Lung (tissue), 12 donors: ENCODE measurements around the gene RAI1. TPM values are rescaled to one million over a fixed set of nuclear protein-coding genes. Genes with fewer than 3 reads are reported as not detected.

Experiments
- ATAC-seq: fragments of 200-7000 bp; cut with Tn5 transposase; one replicate; pipeline ENCODE4 v1.9.1; 2020; ENCODE audit warnings: moderate number of reproducible peaks; ENCODE audit not compliant: insufficient read depth, low FRiP score
- DNase-seq, 3 donors: peaks; one replicate each; pipeline ENCODE4 v3.0.0-alpha.2; 2013 to 2017
- H3K27ac ChIP-seq, 2 donors: one replicate each; pipeline ENCODE4 v1.5.1; 2013; ENCODE audit warnings: mild to moderate bottlenecking in 2 of 2, moderate library complexity in 2 of 2, control low read depth in 1 of 2, inconsistent platforms in 1 of 2, low read depth in 1 of 2, low read length in 1 of 2
- H3K27me3 ChIP-seq, 3 donors: one replicate each; pipeline ENCODE4 v1.5.1; 2013; ENCODE audit warnings: low read length in 2 of 3; ENCODE audit not compliant: control insufficient read depth in 3 of 3, insufficient read depth in 3 of 3
- H3K36me3 ChIP-seq, 4 donors: one replicate each; pipeline ENCODE4 v1.5.1; 2013; ENCODE audit warnings: low read length in 4 of 4, mild to moderate bottlenecking in 1 of 4, moderate library complexity in 1 of 4; ENCODE audit not compliant: control insufficient read depth in 4 of 4, insufficient read depth in 4 of 4
- H3K4me1 ChIP-seq, 5 donors: one replicate each; pipeline ENCODE4 v1.5.1; 2013; ENCODE audit warnings: low read length in 5 of 5, mild to moderate bottlenecking in 2 of 5, moderate library complexity in 1 of 5; ENCODE audit not compliant: control insufficient read depth in 5 of 5, insufficient read depth in 5 of 5
- H3K4me3 ChIP-seq: one replicate; pipeline ENCODE4 v1.5.1; 2013; ENCODE audit warnings: mild to moderate bottlenecking, control low read depth, moderate library complexity
- H3K9ac ChIP-seq, 2 donors: one replicate each; pipeline ENCODE4 v1.5.1; 2013; ENCODE audit warnings: low read length in 2 of 2, control low read depth in 1 of 2; ENCODE audit not compliant: insufficient read depth in 1 of 2
- H3K9me3 ChIP-seq, 4 donors: one replicate each; pipeline ENCODE4 v1.5.1; 2013; ENCODE audit warnings: low read length in 3 of 4, mild to moderate bottlenecking in 1 of 4, moderate library complexity in 1 of 4; ENCODE audit not compliant: control insufficient read depth in 4 of 4, insufficient read depth in 3 of 4
- WGBS, 2 donors: extraction: QIAGEN DNeasy Blood & Tissue Kit; methylation state at CpG; one replicate each; pipeline ENCODE4 v1.1.7; 2013; 5-methylcytosine and 5-hydroxymethylcytosine counted together
- polyA plus RNA-seq, 2 donors: library from polyadenylated mRNA; stranded (reverse); fragments of 200-250 nt; gene quantifications; one replicate each; pipeline ENCODE4 v1.2.1, GENCODE V29; 2013
- total RNA-seq, 2 donors: library from RNA; depleted of rRNA in 1 of 2; stranded (reverse); fragments of >200 nt in 1 of 2; gene quantifications; one replicate each; pipeline ENCODE4 v1.2.1, GENCODE V29; 2014 to 2021
- TF ChIP-seq, protein P1 (sequence below): IDR thresholded peaks from 2 replicates; pipeline ENCODE4 v1.5.1; 2012; ENCODE audit warnings: mild to moderate bottlenecking; ENCODE audit errors: control extremely low read depth, extremely low read depth
- donor health status: control.
- donor health status: control.
- donor health status: Bipolar disorder and iron deficiency.
- donor health status: healthy.
- donor health status: DM: yes; HTN: yes; CAD: no.

Gene RAI1
- total and polyA plus RNA-seq, 4 donors: 14.5 to 44.4 (median 28.3) TPM

DNA sequence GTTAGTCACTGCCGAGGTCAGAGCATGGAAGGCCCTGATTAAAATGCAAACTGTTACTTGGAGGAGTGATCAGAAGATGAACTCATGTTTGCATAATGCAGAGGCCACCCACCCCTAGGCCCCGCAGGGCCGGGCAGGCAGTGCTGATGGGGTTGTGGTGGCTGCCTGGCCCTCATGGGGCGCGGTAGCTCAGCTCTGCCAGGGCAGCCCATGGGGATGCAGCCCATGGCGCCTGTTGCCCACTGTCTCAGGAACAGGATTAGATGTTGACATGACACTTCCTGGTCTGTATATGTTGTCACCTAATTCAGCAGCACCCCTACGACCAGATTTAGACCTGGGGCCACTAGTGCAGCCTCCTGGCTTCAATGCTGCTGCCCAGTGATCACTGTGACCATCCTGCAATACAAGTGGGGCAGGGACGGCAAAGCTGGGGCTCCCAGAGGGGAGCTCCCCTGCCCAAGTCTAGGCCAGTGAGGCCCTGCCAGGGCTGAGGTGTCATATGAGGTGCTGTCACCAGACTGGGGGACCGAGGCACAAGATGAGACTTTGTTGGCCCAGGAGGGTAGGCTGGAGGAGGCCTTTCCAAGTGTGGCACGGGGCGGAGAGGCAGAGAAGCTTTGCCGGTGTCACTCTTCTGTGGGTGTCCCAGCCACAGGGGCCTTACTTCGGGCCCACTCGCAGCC lies 49.1 kb downstream of the RAI1 start:
- no peak overlapping the region for H3K4me3 ChIP-seq
- no peak overlapping the region for H3K27ac ChIP-seq
- DNase-seq: no peak
- no peak for ATAC-seq
- H3K27me3 ChIP-seq: no peaks in the 10 kb centered on the region
- H3K36me3 ChIP-seq: peaks cover 0 to 3% (median 1%) of the 10 kb centered on the region in 4 donors
- no peaks in the 10 kb centered on the region for H3K9me3 ChIP-seq
- TF ChIP-seq, protein P1, sequence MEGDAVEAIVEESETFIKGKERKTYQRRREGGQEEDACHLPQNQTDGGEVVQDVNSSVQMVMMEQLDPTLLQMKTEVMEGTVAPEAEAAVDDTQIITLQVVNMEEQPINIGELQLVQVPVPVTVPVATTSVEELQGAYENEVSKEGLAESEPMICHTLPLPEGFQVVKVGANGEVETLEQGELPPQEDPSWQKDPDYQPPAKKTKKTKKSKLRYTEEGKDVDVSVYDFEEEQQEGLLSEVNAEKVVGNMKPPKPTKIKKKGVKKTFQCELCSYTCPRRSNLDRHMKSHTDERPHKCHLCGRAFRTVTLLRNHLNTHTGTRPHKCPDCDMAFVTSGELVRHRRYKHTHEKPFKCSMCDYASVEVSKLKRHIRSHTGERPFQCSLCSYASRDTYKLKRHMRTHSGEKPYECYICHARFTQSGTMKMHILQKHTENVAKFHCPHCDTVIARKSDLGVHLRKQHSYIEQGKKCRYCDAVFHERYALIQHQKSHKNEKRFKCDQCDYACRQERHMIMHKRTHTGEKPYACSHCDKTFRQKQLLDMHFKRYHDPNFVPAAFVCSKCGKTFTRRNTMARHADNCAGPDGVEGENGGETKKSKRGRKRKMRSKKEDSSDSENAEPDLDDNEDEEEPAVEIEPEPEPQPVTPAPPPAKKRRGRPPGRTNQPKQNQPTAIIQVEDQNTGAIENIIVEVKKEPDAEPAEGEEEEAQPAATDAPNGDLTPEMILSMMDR: no peak
- H3K9ac ChIP-seq: no peak overlapping the region
- peaks cover 0 to 26% (median 11%) of the 10 kb centered on the region in 5 donors for H3K4me1 ChIP-seq
- 81 to 85% methylated on average over 14 of the region's 14 CpGs for WGBS, 2 donors

DNA sequence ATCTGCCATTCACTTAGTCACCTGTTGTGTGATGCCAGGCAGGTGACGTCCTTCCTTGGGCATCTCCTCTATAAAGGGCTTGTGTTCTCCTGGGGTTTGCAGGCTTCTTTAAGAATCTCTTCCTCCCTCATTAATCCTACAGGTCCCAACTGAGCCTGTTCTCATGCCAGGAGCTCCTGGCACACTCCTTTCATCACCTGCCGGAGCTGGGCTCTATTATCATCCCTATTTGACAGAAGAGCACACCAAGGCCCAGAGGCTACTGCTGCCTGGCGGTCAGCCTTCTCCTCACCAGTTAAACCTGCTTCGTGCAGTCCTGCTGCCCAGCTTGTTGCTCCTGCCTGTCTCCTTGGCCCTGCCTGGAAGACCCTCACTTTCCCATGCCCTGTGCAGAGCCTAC lies 51.2 kb downstream of the RAI1 start:
- WGBS, 2 donors: 87 to 94% methylated on average over 4 of the region's 4 CpGs
- no peaks in the 10 kb centered on the region for H3K9me3 ChIP-seq
- peak overlapping the region in 1 of 2 donors; percentile 47 for H3K27ac ChIP-seq
- ATAC-seq (no peak), DNase-seq (no peak)
- peaks cover 0 to 16% (median 7%) of the 10 kb centered on the region in 5 donors for H3K4me1 ChIP-seq
- TF ChIP-seq, protein P1: no peak
- H3K27me3 ChIP-seq: no peaks in the 10 kb centered on the region
- H3K36me3 ChIP-seq: peaks cover 0 to 2% (median 0%) of the 10 kb centered on the region in 4 donors
- H3K4me3 ChIP-seq: no peak overlapping the region
- no peak overlapping the region for H3K9ac ChIP-seq

DNA sequence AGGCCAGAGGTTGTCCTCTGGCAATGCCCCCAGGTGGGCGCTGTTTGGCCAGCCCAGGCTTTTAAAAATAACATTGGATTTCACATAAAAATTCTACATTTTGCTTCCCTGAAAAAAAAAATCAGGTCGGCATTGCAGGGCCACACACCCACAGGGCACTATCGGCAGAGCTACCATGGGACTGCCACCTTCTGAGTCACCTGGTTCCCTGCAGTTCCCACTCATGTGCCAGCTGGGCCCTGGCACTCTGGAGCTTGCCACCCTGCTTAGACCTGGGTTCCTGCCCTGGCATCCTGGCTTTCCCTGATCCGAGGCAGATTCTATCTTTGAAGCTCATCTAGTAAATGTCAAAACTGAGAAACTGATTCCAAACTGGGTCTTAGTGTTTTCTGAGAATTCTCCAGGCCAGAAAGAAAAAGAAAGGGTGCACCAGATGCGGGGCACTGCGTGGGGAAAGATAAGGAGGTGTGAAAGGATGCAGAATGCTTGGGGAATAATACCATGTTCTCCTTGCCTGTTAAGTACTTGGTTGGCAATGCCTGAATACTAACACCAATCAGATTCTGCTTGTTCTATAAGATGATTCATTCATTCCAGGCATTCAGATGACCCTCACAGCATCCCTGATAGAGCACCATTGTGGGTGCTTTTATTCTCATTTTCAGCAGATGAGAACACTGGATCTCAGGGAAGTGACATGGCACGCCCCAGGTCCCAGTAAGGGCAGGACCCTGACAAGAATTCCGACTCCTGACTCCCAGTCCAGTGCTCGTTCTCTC lies 51.8 kb downstream of the RAI1 start:
- Histone ChIP-seq H3K36me3 (peaks cover 0 to 2% (median 0%) of the 10 kb centered on the region in 4 donors), H3K9ac (no peak overlapping the region), H3K27ac (peak overlapping the region in 1 of 2 donors; percentile 47), H3K9me3 (no peaks in the 10 kb centered on the region), H3K27me3 (no peaks in the 10 kb centered on the region), H3K4me3 (no peak overlapping the region), H3K4me1 (peaks cover 4 to 20% (median 6%) of the 10 kb centered on the region in 5 donors)
- 87 to 92% methylated on average over 9 of the region's 9 CpGs for WGBS, 2 donors
- no peak for DNase-seq
- no peak for ATAC-seq
- TF ChIP-seq, protein P1: no peak
